ENCODE results near the gene SP3.

DNA sequence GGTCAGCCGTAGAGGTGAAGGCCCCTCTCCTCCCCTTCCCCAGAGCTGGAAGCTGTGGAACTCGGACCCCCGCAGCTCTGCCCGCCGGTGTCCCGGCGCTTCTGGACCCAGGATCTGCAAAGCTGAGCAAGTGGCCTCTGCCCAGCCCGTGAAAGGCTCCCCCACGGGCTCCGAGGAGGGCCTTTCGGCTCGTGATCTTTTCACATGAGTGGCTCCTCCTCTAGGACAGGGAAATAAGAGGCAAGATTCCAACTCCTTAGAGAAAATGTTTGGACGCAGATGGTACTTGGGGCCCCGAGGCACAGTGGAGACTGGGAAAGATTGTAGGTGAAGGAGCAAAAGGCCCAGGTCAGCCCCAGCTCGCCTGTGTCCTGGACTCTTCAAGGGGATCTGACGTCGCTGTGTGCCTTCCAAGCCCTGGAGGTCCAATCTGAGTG, 48.2 kb upstream of the SP3 start:
- no peak for TF ChIP-seq EZH2phosphoT487 (IDR thresholded peaks at IDR 0.05; ENCODE audit: low read depth)
- TF ChIP-seq, protein P1, sequence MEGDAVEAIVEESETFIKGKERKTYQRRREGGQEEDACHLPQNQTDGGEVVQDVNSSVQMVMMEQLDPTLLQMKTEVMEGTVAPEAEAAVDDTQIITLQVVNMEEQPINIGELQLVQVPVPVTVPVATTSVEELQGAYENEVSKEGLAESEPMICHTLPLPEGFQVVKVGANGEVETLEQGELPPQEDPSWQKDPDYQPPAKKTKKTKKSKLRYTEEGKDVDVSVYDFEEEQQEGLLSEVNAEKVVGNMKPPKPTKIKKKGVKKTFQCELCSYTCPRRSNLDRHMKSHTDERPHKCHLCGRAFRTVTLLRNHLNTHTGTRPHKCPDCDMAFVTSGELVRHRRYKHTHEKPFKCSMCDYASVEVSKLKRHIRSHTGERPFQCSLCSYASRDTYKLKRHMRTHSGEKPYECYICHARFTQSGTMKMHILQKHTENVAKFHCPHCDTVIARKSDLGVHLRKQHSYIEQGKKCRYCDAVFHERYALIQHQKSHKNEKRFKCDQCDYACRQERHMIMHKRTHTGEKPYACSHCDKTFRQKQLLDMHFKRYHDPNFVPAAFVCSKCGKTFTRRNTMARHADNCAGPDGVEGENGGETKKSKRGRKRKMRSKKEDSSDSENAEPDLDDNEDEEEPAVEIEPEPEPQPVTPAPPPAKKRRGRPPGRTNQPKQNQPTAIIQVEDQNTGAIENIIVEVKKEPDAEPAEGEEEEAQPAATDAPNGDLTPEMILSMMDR (IDR thresholded peaks at IDR 0.05; ENCODE audit: low read depth, low read length) = no peak
